ENCODE results near the gene LRP1B. TPM values are rescaled to one million over a fixed set of nuclear protein-coding genes. Genes with fewer than 3 reads are reported as not detected.

Gene LRP1B
- total and polyA plus RNA-seq, 2 donors (not counting 1 experiment from before 2014, with no cell fraction given), result not detected

DNA sequence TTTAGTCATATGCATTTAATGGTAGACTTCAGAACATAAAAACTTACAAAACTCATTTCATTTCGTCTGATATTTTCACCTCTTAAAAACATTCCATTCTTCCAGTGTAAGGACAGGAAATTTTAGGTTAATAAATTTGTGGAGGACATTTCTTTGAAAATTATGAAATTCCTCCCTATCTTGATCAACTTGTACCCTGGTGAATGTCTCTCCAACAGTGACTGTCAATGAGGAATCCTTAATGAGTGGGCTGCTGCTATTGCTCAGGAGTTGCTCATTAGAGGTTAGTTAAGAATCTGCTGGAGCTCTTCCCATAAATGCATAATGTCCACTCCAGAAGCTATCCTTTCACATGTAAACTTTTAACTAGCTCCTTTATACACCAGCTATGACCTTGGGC, 69.1 kb downstream of the LRP1B start:
- H3K4me1 Mint-ChIP-seq, result no peaks in the 10 kb centered on the region
- ChIA-PET CTCF (no interaction called here), POLR2A (no interaction called here)
- H3K9me3 Mint-ChIP-seq (ENCODE audit: insufficient read depth), result no peaks in the 10 kb centered on the region
- no CpG with 5 or more reads among the region's 1 CpG for WGBS (ENCODE audit: insufficient coverage)
- H3K9ac ChIP-seq (ENCODE audit: low read length), result no peak overlapping the region
- no peaks in the 10 kb centered on the region for H4K20me1 ChIP-seq (ENCODE audit: control insufficient read depth, insufficient read depth, low read length, poor library complexity, severe bottlenecking)
- no peaks in the 10 kb centered on the region for H3K27me3 Mint-ChIP-seq
- H2AFZ ChIP-seq (ENCODE audit: insufficient read depth, low read depth, low read length, poor library complexity, severe bottlenecking), result no peak overlapping the region
- ATAC-seq (ENCODE audit: low read depth), result no peak
- no peak overlapping the region for H3K4me2 ChIP-seq (replicated peaks; ENCODE audit: low read depth, low read length, poor library complexity, severe bottlenecking)
- H3K27ac ChIP-seq (ENCODE audit: low read length in 2 of 2), result no peak overlapping the region
- intact Hi-C loops (cut with micrococcal nuclease), result no loop called here
- no peaks in the 10 kb centered on the region for H3K9me3 ChIP-seq (ENCODE audit: control extremely low read depth in 1 of 3, control insufficient read depth in 2 of 3, insufficient read depth in 1 of 3, low read length in 2 of 3)
- DNase-seq, result no peak
- H3K27me3 ChIP-seq (replicated peaks in 1 of 4; ENCODE audit: control extremely low read depth in 1 of 4, control insufficient read depth in 3 of 4, insufficient read depth in 4 of 4, low read length in 3 of 4), result no peaks in the 10 kb centered on the region
- H3K79me2 ChIP-seq (ENCODE audit: control insufficient read depth, insufficient read depth, low read length), result no peaks in the 10 kb centered on the region
- no peaks in the 10 kb centered on the region for H3K4me1 ChIP-seq (ENCODE audit: control insufficient read depth in 2 of 2, insufficient read depth in 2 of 2, low read length in 2 of 2)
- no peaks in the 10 kb centered on the region for H3K36me3 ChIP-seq (replicated peaks in 1 of 2; ENCODE audit: control extremely low read depth in 1 of 2, control insufficient read depth in 1 of 2, extremely low read depth in 1 of 2, insufficient read depth in 2 of 2, low read length in 1 of 2)
- no peak overlapping the region for H3K27ac Mint-ChIP-seq
- H3K4me3 Mint-ChIP-seq, result no peak overlapping the region
- no peak for TF ChIP-seq EZH2 (IDR thresholded peaks at IDR 0.05; ENCODE audit: borderline replicate concordance, insufficient read depth, low read depth, low read length, poor library complexity, severe bottlenecking)
- TF ChIP-seq, protein P1, sequence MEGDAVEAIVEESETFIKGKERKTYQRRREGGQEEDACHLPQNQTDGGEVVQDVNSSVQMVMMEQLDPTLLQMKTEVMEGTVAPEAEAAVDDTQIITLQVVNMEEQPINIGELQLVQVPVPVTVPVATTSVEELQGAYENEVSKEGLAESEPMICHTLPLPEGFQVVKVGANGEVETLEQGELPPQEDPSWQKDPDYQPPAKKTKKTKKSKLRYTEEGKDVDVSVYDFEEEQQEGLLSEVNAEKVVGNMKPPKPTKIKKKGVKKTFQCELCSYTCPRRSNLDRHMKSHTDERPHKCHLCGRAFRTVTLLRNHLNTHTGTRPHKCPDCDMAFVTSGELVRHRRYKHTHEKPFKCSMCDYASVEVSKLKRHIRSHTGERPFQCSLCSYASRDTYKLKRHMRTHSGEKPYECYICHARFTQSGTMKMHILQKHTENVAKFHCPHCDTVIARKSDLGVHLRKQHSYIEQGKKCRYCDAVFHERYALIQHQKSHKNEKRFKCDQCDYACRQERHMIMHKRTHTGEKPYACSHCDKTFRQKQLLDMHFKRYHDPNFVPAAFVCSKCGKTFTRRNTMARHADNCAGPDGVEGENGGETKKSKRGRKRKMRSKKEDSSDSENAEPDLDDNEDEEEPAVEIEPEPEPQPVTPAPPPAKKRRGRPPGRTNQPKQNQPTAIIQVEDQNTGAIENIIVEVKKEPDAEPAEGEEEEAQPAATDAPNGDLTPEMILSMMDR (IDR thresholded peaks at IDR 0.05), result no peak
- H3K4me3 ChIP-seq (ENCODE audit: control extremely low read depth in 1 of 5, extremely low read depth in 1 of 5, insufficient read depth in 1 of 5, low read depth in 2 of 5, low read length in 4 of 5), result no peak overlapping the region

DNA sequence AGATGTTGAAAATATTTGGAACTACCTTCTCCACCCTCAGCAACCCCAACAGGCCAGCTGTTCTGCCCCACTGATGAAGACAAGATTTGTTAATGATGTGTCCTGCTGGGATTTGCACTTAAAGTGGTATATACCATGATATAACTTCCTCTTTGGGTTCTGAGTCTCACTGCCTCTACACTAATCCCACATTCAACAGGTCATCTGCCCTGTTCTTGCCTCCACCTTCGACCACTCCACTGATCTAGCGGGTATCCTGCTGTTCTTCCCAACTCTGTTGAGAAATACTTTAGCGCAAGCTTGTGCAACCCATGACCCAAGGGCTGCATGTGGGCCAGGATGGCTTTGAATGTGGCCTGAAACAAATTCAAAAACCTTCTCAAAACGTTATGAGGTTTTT, 72.7 kb downstream of the LRP1B start:
- Mint-ChIP-seq H3K4me3 (no peak overlapping the region), H3K27ac (no peak overlapping the region), H3K9me3 (ENCODE audit: insufficient read depth) (no peaks in the 10 kb centered on the region), H3K4me1 (no peaks in the 10 kb centered on the region), H3K27me3 (no peaks in the 10 kb centered on the region)
- Histone ChIP-seq H3K4me2 (replicated peaks; ENCODE audit: low read depth, low read length, poor library complexity, severe bottlenecking) (no peak overlapping the region), H3K27ac (ENCODE audit: low read length in 2 of 2) (no peak overlapping the region), H2AFZ (ENCODE audit: insufficient read depth, low read depth, low read length, poor library complexity, severe bottlenecking) (no peak overlapping the region), H3K79me2 (ENCODE audit: control insufficient read depth, insufficient read depth, low read length) (no peaks in the 10 kb centered on the region), H3K4me3 (ENCODE audit: control extremely low read depth in 1 of 5, extremely low read depth in 1 of 5, insufficient read depth in 1 of 5, low read depth in 2 of 5, low read length in 4 of 5) (no peak overlapping the region), H3K9ac (ENCODE audit: low read length) (no peak overlapping the region), H3K27me3 (replicated peaks in 1 of 4; ENCODE audit: control extremely low read depth in 1 of 4, control insufficient read depth in 3 of 4, insufficient read depth in 4 of 4, low read length in 3 of 4) (no peaks in the 10 kb centered on the region), H3K4me1 (ENCODE audit: control insufficient read depth in 2 of 2, insufficient read depth in 2 of 2, low read length in 2 of 2) (no peaks in the 10 kb centered on the region), H3K9me3 (ENCODE audit: control extremely low read depth in 1 of 3, control insufficient read depth in 2 of 3, insufficient read depth in 1 of 3, low read length in 2 of 3) (no peaks in the 10 kb centered on the region), H3K36me3 (replicated peaks in 1 of 2; ENCODE audit: control extremely low read depth in 1 of 2, control insufficient read depth in 1 of 2, extremely low read depth in 1 of 2, insufficient read depth in 2 of 2, low read length in 1 of 2) (no peaks in the 10 kb centered on the region), H4K20me1 (ENCODE audit: control insufficient read depth, insufficient read depth, low read length, poor library complexity, severe bottlenecking) (no peaks in the 10 kb centered on the region)
- WGBS (ENCODE audit: insufficient coverage), result 94% methylated on average over 2 of the region's 4 CpGs
- CTCF ChIA-PET, result no interaction called here
- POLR2A ChIA-PET, result no interaction called here
- no peak for TF ChIP-seq EZH2 (IDR thresholded peaks at IDR 0.05; ENCODE audit: borderline replicate concordance, insufficient read depth, low read depth, low read length, poor library complexity, severe bottlenecking)
- TF ChIP-seq, protein P1 (IDR thresholded peaks at IDR 0.05), result no peak
- DNase-seq (no peak), ATAC-seq (ENCODE audit: low read depth) (no peak)
- intact Hi-C loops (cut with micrococcal nuclease), result no loop called here
